Loucy (cell line): ENCODE measurements around the gene NPHP3.
A peak's percentile ranks its signal among the peaks of the same experiment; 100 is the strongest.

Source experiments
- H2AFZ ChIP-seq: fragments of 200-600 bp; sonication (generic); 2 replicates; pipeline ENCODE4 v1.6.0; 2016; ENCODE audit warnings: antibody characterized with exemption, mild to moderate bottlenecking, low read length, moderate library complexity
- H3F3A ChIP-seq: fragments of 200-600 bp; 2 replicates; pipeline ENCODE4 v1.6.0; 2016; ENCODE audit warnings: antibody characterized with exemption, low read depth, mild to moderate bottlenecking
- H3K27me3 ChIP-seq: fragments of 200-600 bp; sonication (generic); 2 replicates; pipeline ENCODE4 v1.6.1; 2014; ENCODE audit warnings: low read length, mild to moderate bottlenecking; ENCODE audit not compliant: insufficient read depth, poor library complexity, severe bottlenecking
- H3K36me3 ChIP-seq: fragments of 200-600 bp; sonication (generic); 2 replicates; pipeline ENCODE4 v1.6.1; 2016; ENCODE audit warnings: low read length; ENCODE audit not compliant: insufficient read depth
- H3K4me1 ChIP-seq: fragments of 200-600 bp; sonication (generic); 2 replicates; pipeline ENCODE4 v1.5.1; 2014; ENCODE audit warnings: low read length, mild to moderate bottlenecking; ENCODE audit not compliant: insufficient read depth, poor library complexity, severe bottlenecking
- H3K4me2 ChIP-seq: fragments of 200-600 bp; sonication (generic); 2 replicates; pipeline ENCODE4 v1.6.0; 2014; ENCODE audit warnings: antibody characterized with exemption, low read length, low read depth, mild to moderate bottlenecking; ENCODE audit not compliant: poor library complexity, severe bottlenecking
- H3K4me3 ChIP-seq: fragments of 200-600 bp; sonication (generic); 2 replicates; pipeline ENCODE4 v1.5.1; 2014; ENCODE audit warnings: low read length, mild to moderate bottlenecking, mixed read lengths; ENCODE audit not compliant: poor library complexity, severe bottlenecking
- H3K79me2 ChIP-seq: fragments of 200-600 bp; sonication (generic); 2 replicates; pipeline ENCODE4 v1.6.1; 2014; ENCODE audit warnings: low read length; ENCODE audit not compliant: insufficient read depth
- H3K9ac ChIP-seq: fragments of 200-600 bp; sonication (generic); 2 replicates; pipeline ENCODE4 v1.6.0; 2014; ENCODE audit warnings: mild to moderate bottlenecking, low read depth, low read length, moderate library complexity; ENCODE audit not compliant: poor library complexity, severe bottlenecking
- H3K9me2 ChIP-seq: fragments of 200-600 bp; sonication (generic); replicated peaks from 2 replicates; pipeline ENCODE4 v1.6.1; 2016; ENCODE audit warnings: low read depth, low read length, mixed read lengths
- H3K9me3 ChIP-seq: fragments of 200-600 bp; sonication (generic); 2 replicates; pipeline ENCODE4 v1.6.1; 2014; ENCODE audit warnings: mild to moderate bottlenecking, antibody characterized with exemption, low read length, low read depth; ENCODE audit not compliant: insufficient read depth
- H4K20me1 ChIP-seq: fragments of 200-600 bp; sonication (generic); 2 replicates; pipeline ENCODE4 v1.6.0; 2014; ENCODE audit warnings: antibody characterized with exemption, low read length, mild to moderate bottlenecking; ENCODE audit not compliant: insufficient read depth, poor library complexity, severe bottlenecking
- CTCF ChIP-seq: fragments of 200-600 bp; sonication (generic); conservative IDR thresholded peaks from 2 replicates; pipeline ENCODE4 v1.5.1; 2014; ENCODE audit warnings: mild to moderate bottlenecking, antibody characterized with exemption, low read length
- EZH2phosphoT487 ChIP-seq: fragments of 200-600 bp; IDR thresholded peaks from 2 replicates; pipeline ENCODE4 v1.6.1; 2018; ENCODE audit warnings: antibody characterized with exemption, mild to moderate bottlenecking, moderate library complexity, borderline replicate concordance

The NPHP3 gene

GRCh38 chr3:132661101-132661500, 61.1 kb downstream of the NPHP3 start:
- no peaks in the 10 kb centered on the region for H3K27me3 ChIP-seq
- H3K9me2 ChIP-seq, result no peaks in the 10 kb centered on the region
- H2AFZ ChIP-seq, result peak overlapping the region; percentile 92
- H3K9me3 ChIP-seq, result no peaks in the 10 kb centered on the region
- no peaks in the 10 kb centered on the region for H3F3A ChIP-seq
- H4K20me1 ChIP-seq, result peaks cover 23% of the 10 kb centered on the region
- no peaks in the 10 kb centered on the region for H3K36me3 ChIP-seq
- peak overlapping the region; percentile 99 for H3K4me2 ChIP-seq
- peaks cover 70% of the 10 kb centered on the region for H3K79me2 ChIP-seq
- H3K4me1 ChIP-seq, result peaks cover 58% of the 10 kb centered on the region
- TF ChIP-seq CTCF, result no peak
- no peak for TF ChIP-seq EZH2phosphoT487
- H3K9ac ChIP-seq, result peak overlapping the region; percentile 87
- H3K4me3 ChIP-seq, result peak overlapping the region; percentile 89

GRCh38 chr3:132660811-132661070, 61.5 kb downstream of the NPHP3 start:
- H3K9me3 ChIP-seq, result no peaks in the 10 kb centered on the region
- peak overlapping the region; percentile 89 for H3K4me3 ChIP-seq
- H3K4me1 ChIP-seq, result peaks cover 58% of the 10 kb centered on the region
- H3K9me2 ChIP-seq, result no peaks in the 10 kb centered on the region
- no peaks in the 10 kb centered on the region for H3K36me3 ChIP-seq
- peaks cover 23% of the 10 kb centered on the region for H4K20me1 ChIP-seq
- H2AFZ ChIP-seq, result peak overlapping the region; percentile 92
- H3K27me3 ChIP-seq, result no peaks in the 10 kb centered on the region
- peak overlapping the region; percentile 87 for H3K9ac ChIP-seq
- H3F3A ChIP-seq, result no peaks in the 10 kb centered on the region
- H3K4me2 ChIP-seq, result peak overlapping the region; percentile 99
- TF ChIP-seq EZH2phosphoT487 (no peak), CTCF (no peak)
- peaks cover 67% of the 10 kb centered on the region for H3K79me2 ChIP-seq

- Histone ChIP-seq H3K9me2 (no peaks in the 10 kb centered on the region), H3K9ac (peak within 1 kb of the TSS; percentile 87), H3K27me3 (no peaks in the 10 kb centered on the region), H3K36me3 (no peaks in the 10 kb centered on the region), H3K79me2 (peaks cover 62% of the 10 kb centered on the region), H3K4me2 (peak within 1 kb of the TSS; percentile 99), H3K9me3 (no peaks in the 10 kb centered on the region), H2AFZ (peak within 1 kb of the TSS; percentile 92), H4K20me1 (peaks cover 23% of the 10 kb centered on the region), H3K4me1 (peaks cover 53% of the 10 kb centered on the region), H3F3A (no peaks in the 10 kb centered on the region), H3K4me3 (peak within 1 kb of the TSS; percentile 89)
- no peak for TF ChIP-seq CTCF
Observed at GRCh38 chr3:132660052-132660810, 62.0 kb downstream of the NPHP3 start, which contains the start of gene UBA5. TSS of gene UBA5 (plus strand) at chr3:132660329. CDS start at chr3:132660538, 209 bp downstream.
